ACC112 (cell line): ENCODE measurements around the gene OSBPL8.

Experiments
- H2AFZ ChIP-seq: fragments of 200-600 bp; sonication (generic); one replicate; pipeline ENCODE4 v1.6.0; 2017; ENCODE audit warnings: antibody characterized with exemption, low read length; ENCODE audit not compliant: unreplicated experiment
- H3K27ac ChIP-seq: fragments of 200-600 bp; sonication (generic); 2 replicates; pipeline ENCODE4 v1.5.1; 2014; ENCODE audit warnings: low read depth, mild to moderate bottlenecking, antibody characterized with exemption, low read length, moderate library complexity
- H3K27me3 ChIP-seq: fragments of 200-600 bp; sonication (generic); 2 replicates; pipeline ENCODE4 v1.6.1; 2014; ENCODE audit warnings: mild to moderate bottlenecking, antibody characterized with exemption, low read length, moderate library complexity, mixed read lengths; ENCODE audit not compliant: insufficient read depth
- H3K36me3 ChIP-seq: fragments of 200-600 bp; sonication (generic); 2 replicates; pipeline ENCODE4 v1.6.1; 2016; ENCODE audit warnings: mild to moderate bottlenecking, antibody characterized with exemption, low read length, moderate library complexity, mixed read lengths; ENCODE audit not compliant: insufficient read depth
- H3K4me1 ChIP-seq: fragments of 200-600 bp; sonication (generic); one replicate; pipeline ENCODE4 v1.6.1; 2016; ENCODE audit warnings: low read length, mixed read lengths; ENCODE audit not compliant: insufficient read depth, unreplicated experiment, control insufficient read depth
- H3K4me3 ChIP-seq: fragments of 200-600 bp; sonication (generic); 2 replicates; pipeline ENCODE4 v1.5.1; 2014; ENCODE audit warnings: mild to moderate bottlenecking, low read depth, low read length
- H3K79me2 ChIP-seq: fragments of 200-600 bp; sonication (generic); one replicate; pipeline ENCODE4 v1.6.0; 2016; ENCODE audit warnings: low read length; ENCODE audit not compliant: control insufficient read depth, unreplicated experiment, insufficient read depth

OSBPL8 gene, protein sequence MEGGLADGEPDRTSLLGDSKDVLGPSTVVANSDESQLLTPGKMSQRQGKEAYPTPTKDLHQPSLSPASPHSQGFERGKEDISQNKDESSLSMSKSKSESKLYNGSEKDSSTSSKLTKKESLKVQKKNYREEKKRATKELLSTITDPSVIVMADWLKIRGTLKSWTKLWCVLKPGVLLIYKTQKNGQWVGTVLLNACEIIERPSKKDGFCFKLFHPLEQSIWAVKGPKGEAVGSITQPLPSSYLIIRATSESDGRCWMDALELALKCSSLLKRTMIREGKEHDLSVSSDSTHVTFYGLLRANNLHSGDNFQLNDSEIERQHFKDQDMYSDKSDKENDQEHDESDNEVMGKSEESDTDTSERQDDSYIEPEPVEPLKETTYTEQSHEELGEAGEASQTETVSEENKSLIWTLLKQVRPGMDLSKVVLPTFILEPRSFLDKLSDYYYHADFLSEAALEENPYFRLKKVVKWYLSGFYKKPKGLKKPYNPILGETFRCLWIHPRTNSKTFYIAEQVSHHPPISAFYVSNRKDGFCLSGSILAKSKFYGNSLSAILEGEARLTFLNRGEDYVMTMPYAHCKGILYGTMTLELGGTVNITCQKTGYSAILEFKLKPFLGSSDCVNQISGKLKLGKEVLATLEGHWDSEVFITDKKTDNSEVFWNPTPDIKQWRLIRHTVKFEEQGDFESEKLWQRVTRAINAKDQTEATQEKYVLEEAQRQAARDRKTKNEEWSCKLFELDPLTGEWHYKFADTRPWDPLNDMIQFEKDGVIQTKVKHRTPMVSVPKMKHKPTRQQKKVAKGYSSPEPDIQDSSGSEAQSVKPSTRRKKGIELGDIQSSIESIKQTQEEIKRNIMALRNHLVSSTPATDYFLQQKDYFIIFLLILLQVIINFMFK

DNA sequence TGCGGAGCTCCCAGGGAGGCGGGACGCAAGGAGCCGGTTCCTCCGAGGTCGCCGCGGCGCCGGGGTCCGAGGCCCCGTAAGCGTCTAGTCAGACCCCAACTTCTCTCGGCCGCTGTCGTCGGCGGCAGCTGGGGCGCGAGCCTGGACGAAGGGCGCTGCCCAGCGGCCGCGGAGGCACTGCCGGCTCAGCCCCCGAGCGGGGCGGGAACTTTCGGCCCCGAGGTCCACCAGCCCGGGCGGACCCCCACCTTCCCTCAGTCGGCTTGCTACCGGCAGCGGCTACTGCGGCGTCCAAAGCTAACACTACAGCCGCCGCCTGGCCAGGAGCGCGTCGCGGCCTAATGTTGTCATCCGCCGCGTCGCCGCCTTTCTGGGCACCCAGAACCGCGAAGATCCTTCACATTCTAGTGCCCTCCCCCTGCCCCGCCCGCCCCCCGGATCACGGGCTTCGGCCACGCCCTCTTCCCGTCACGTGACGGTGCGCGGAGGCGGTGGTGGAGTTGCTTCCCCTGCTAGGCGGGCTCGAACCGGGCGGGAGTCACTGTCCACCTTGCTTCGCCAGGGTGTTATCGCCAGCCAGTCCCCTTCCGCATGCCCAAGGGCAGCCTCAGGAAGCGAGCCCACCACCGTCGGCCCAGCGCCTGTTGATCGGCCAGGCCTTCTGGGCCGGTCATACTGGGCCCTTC lies at the start of gene OSBPL8:
Gene OSBPL8, minus strand, starts transcription at position 372 of the 686 bp plus-strand sequence. CDS start 72,220 bp downstream, outside the sequence.
- Histone ChIP-seq H3K4me1 (peaks cover 27% of the 10 kb centered on the region), H3K27me3 (no peaks in the 10 kb centered on the region), H3K36me3 (no peaks in the 10 kb centered on the region), H3K27ac (peak within 1 kb of the TSS; percentile 76), H3K79me2 (peaks cover 48% of the 10 kb centered on the region), H3K4me3 (peak within 1 kb of the TSS; percentile 89), H2AFZ (peak within 1 kb of the TSS; percentile 91)

DNA sequence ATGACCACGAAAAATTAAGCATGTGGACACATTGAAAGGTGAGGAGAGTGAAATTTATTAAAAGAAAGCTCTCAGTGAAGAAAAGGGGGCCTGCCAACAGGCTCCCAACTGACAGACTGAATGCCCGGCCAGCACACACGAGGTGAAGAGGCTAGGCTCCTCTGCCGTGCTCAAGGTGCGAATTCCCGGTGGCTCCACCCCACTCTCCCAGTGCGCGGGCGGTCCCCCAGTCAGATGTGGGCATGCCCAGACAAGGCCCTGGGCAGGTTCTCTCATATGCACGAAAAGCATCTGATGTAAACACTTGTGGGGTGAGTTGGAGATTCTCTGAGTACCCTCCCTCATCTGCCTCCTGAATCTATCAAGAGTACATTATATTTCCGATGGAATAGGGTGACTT lies 48.5 kb upstream of the OSBPL8 start:
- Histone ChIP-seq H2AFZ (no peak overlapping the region), H3K36me3 (no peaks in the 10 kb centered on the region), H3K27me3 (no peaks in the 10 kb centered on the region), H3K27ac (no peak overlapping the region), H3K79me2 (no peaks in the 10 kb centered on the region), H3K4me1 (peaks cover 9% of the 10 kb centered on the region), H3K4me3 (no peak overlapping the region)

- Histone ChIP-seq H3K27me3 (no peaks in the 10 kb centered on the region), H3K4me3 (no peak overlapping the region), H3K36me3 (no peaks in the 10 kb centered on the region), H2AFZ (peak overlapping the region; percentile 18), H3K79me2 (no peaks in the 10 kb centered on the region), H3K27ac (no peak overlapping the region), H3K4me1 (peaks cover 5% of the 10 kb centered on the region)
Observed at GRCh38 chr12:76595056-76595455, 35.5 kb upstream of the OSBPL8 start.

GRCh38 chr12:76591476-76591875 lies 31.9 kb upstream of the OSBPL8 start:
- no peak overlapping the region for H3K4me3 ChIP-seq
- H2AFZ ChIP-seq = no peak overlapping the region
- H3K4me1 ChIP-seq = peaks cover 8% of the 10 kb centered on the region
- H3K27me3 ChIP-seq = no peaks in the 10 kb centered on the region
- no peak overlapping the region for H3K27ac ChIP-seq
- no peaks in the 10 kb centered on the region for H3K36me3 ChIP-seq
- no peaks in the 10 kb centered on the region for H3K79me2 ChIP-seq

DNA sequence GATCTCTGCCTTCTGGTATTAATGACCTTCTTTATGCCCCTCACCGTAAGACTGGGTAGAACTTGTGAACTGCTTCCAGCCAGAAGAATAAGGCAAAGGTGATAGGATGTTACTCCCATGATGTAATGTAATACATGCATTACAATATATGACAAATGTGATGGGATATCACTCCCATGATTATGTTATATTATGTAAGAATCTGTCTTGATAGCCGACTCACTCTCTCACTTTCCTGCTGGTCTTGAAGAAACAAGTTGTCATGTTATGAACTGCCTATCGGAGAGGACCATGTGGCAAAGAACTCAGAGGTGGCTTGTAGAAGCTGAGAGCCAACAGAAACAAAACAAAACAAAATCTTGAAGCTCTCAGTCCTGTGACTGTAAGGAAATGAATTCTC lies 30.6 kb upstream of the OSBPL8 start:
- no peaks in the 10 kb centered on the region for H3K36me3 ChIP-seq
- H3K79me2 ChIP-seq = no peaks in the 10 kb centered on the region
- H2AFZ ChIP-seq = no peak overlapping the region
- no peak overlapping the region for H3K4me3 ChIP-seq
- H3K27me3 ChIP-seq = no peaks in the 10 kb centered on the region
- H3K4me1 ChIP-seq = peaks cover 8% of the 10 kb centered on the region
- no peak overlapping the region for H3K27ac ChIP-seq

DNA sequence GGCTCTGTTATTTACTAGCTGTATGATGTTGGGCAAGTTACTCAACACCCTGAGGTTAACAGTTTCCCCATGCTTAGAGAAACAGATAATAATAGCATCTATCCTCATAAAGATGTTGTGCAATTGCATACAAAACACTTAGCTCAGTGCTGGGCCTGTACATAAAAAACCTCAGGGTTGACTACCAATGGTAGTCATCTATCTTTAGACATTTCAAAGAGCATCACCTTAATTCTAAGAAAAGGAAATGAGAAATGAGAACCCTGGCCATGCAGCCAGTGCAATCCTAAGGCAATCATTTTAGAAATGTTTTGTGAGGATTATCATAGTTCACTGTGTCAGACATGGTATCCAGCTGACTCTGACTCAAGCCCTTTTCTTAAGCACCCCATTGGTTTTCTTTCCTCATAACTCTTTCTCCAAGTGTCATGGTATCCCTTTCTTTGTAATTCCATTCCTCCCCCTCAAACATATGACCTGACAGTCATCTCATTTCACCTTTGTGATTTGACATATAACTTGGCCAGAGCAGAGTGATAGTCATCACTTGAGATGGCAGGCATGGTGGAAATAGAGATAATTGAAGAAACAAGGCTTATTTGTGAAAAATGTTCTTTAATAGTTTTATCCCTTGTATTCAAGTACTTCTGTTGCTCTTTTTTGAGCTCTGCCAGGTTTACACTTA lies 29.5 kb upstream of the OSBPL8 start:
- H3K4me3 ChIP-seq = no peak overlapping the region
- no peak overlapping the region for H2AFZ ChIP-seq
- H3K4me1 ChIP-seq = peaks cover 2% of the 10 kb centered on the region
- peak overlapping the region; percentile 42 for H3K27ac ChIP-seq
- no peaks in the 10 kb centered on the region for H3K27me3 ChIP-seq
- H3K36me3 ChIP-seq = no peaks in the 10 kb centered on the region
- H3K79me2 ChIP-seq = no peaks in the 10 kb centered on the region

DNA sequence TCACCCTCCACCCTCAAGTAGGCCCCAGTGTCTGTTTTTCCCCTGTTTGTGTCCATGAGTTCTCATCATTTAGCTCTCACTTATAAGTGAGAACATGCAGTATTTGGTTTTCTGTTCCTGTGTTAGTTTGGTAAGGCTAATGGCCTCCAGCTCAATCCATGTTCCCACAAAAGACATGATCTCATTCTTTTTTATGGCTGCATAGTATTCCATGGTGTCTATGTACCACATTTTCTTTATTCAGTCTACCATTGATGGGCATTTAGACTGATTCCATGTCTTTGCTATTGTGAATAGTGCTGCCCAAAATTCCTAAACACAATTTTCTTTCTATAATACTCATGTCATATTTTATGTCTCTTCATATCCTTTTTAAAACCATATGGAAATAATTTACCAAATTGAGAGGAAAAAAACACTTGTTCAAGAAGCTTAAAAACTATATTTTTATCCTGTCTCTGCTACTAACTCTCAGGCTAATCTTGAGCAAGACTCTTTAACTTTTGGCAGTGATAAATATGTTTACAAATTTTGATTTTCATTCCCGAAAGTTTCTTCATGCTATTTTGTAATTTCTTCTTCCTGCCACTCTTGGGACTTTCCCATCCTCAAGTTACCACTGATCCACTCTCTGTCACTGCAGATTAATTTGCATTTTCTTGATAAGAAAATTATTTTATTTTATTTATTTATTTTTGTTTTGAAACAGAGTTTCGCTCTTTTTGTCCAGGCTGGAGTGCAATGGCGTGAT lies 28.0 kb upstream of the OSBPL8 start:
- Histone ChIP-seq H3K79me2 (no peaks in the 10 kb centered on the region), H3K4me3 (no peak overlapping the region), H2AFZ (no peak overlapping the region), H3K36me3 (no peaks in the 10 kb centered on the region), H3K27me3 (no peaks in the 10 kb centered on the region), H3K4me1 (peaks cover 8% of the 10 kb centered on the region), H3K27ac (no peak overlapping the region)

DNA sequence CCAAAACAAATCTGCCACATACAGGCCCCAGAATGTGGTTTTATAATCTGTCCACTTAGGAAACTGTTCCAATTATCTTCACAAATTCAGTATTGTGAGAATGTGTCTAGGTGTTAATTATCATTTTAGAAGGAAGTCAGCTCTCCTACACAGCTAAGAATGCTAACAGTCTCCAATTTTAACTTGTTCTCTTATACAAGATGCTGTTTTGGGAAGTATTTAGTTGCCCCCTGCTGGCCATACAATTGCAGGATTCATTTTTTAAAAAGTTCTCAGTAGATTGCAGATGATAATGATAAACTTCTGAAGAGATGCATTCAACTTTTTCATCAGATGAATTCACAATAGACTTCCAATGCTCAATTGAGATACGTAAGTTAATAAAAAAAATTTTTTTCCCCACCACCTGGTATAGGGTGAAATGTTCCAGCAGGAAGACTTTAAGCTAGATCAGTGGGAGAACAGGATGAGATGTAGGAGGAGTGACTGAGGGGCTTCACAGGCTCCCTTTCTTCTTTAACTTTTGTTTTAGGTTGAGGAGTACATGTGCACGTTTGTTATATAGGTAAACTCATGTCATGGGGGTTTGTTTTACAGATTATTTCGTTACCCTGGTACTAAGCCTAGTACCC lies 27.3 kb upstream of the OSBPL8 start:
- no peak overlapping the region for H3K27ac ChIP-seq
- no peak overlapping the region for H2AFZ ChIP-seq
- no peaks in the 10 kb centered on the region for H3K36me3 ChIP-seq
- H3K27me3 ChIP-seq = no peaks in the 10 kb centered on the region
- H3K4me3 ChIP-seq = no peak overlapping the region
- peaks cover 8% of the 10 kb centered on the region for H3K4me1 ChIP-seq
- no peaks in the 10 kb centered on the region for H3K79me2 ChIP-seq

GRCh38 chr12:76583301-76583700 lies 23.7 kb upstream of the OSBPL8 start:
- H3K4me3 ChIP-seq = no peak overlapping the region
- no peaks in the 10 kb centered on the region for H3K27me3 ChIP-seq
- no peaks in the 10 kb centered on the region for H3K36me3 ChIP-seq
- H3K79me2 ChIP-seq = no peaks in the 10 kb centered on the region
- H3K4me1 ChIP-seq = peaks cover 6% of the 10 kb centered on the region
- H3K27ac ChIP-seq = no peak overlapping the region
- H2AFZ ChIP-seq = peak overlapping the region; percentile 79
